Upper lobe of right lung (tissue), 1 donor: ENCODE data around the gene DIP2C. TPM values are rescaled to one million over a fixed set of nuclear protein-coding genes. Genes with fewer than 3 reads are reported as not detected.
"Not testable (repeated sequence)": the region's sequence is repeated elsewhere in the genome, so short reads cannot be mapped to it uniquely, and the experiment has no call there.

Experiments
- ATAC-seq: fragments of 200-7000 bp; cut with Tn5 transposase; one replicate; pipeline ENCODE4 v1.9.1; 2020; ENCODE audit warnings: mild to moderate bottlenecking, moderate library complexity
- DNase-seq: peaks from one replicate; pipeline ENCODE4 v3.0.0-alpha.2; 2020
- H3K27ac ChIP-seq: fragments of 200-600 bp; one replicate; pipeline ENCODE4 v1.8.0; 2022
- H3K27me3 ChIP-seq: fragments of 200-600 bp; one replicate; pipeline ENCODE4 v1.8.0; 2022; ENCODE audit warnings: mild to moderate bottlenecking
- H3K36me3 ChIP-seq: fragments of 200-600 bp; one replicate; pipeline ENCODE4 v1.8.0; 2022
- H3K4me1 ChIP-seq: fragments of 200-600 bp; one replicate; pipeline ENCODE4 v1.8.0; 2022
- H3K4me3 ChIP-seq: fragments of 200-600 bp; one replicate; pipeline ENCODE4 v1.8.0; 2022; ENCODE audit warnings: mild to moderate bottlenecking
- H3K9me3 ChIP-seq: fragments of 200-600 bp; one replicate; pipeline ENCODE4 v1.8.0; 2022
- CTCF ChIP-seq: fragments of 200-600 bp; IDR thresholded peaks from one replicate; pipeline ENCODE4 v1.8.0; 2022; ENCODE audit warnings: antibody characterized with exemption
- intact Hi-C: fragments of 100-400 bp; cut with DNase I; formaldehyde crosslinking; loops from one replicate; pipeline ENCODE4 v1.11.0; 2022
- total RNA-seq: library from RNA; stranded (reverse); fragmentation: NEBNext Ultra II Directional; extraction: Animal tissue kit (Norgen Biotek cat#: 25700); gene quantifications from one replicate; pipeline ENCODE4 v1.2.1, GENCODE V29; 2021
- donor health status: DM: no; HTN: yes; CAD: no; lungs with severe emphysema.

DIP2C gene
- total RNA-seq, 1 donor from 2014 or later = 17.3 TPM

GRCh38 chr10:514137-514671 is 175.3 kb downstream of the DIP2C start:
- intact Hi-C loops = no loop called here
- DNase-seq (peak; percentile 73), ATAC-seq (peak; percentile 47)
- Histone ChIP-seq H3K4me3 (peak overlapping the region; percentile 28), H3K4me1 (peaks cover 10% of the 10 kb centered on the region), H3K36me3 (no peaks in the 10 kb centered on the region), H3K9me3 (no peaks in the 10 kb centered on the region), H3K27ac (peak overlapping the region; percentile 45), H3K27me3 (no peaks in the 10 kb centered on the region)
- no peak for TF ChIP-seq CTCF

DNA sequence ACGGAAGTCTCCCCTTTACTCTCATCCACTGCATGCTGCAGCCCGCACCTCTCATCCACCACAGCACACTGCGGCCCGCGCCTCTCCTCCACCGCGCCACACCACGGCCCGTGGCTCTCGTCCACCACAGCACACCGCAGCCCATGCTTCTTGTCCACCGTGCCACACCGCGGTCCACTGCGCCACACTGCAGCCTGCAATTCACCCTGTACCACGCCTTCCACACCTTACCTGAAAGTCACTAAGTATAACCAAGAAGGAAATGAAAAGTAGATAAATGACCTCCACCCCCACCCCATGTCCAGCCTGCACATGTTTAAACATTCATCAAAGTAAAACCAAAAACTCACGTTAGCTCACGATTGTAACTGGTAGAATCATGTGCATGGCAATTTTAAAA is 176.1 kb downstream of the DIP2C start:
- DNase-seq (peak; percentile 69), ATAC-seq (peak; percentile 52)
- Histone ChIP-seq H3K4me3 (peak overlapping the region; percentile 28), H3K27ac (peak overlapping the region; percentile 45), H3K4me1 (peaks cover 10% of the 10 kb centered on the region), H3K36me3 (no peaks in the 10 kb centered on the region), H3K27me3 (no peaks in the 10 kb centered on the region), H3K9me3 (no peaks in the 10 kb centered on the region)
- intact Hi-C loops = no loop called here
- no peak for TF ChIP-seq CTCF

DNA sequence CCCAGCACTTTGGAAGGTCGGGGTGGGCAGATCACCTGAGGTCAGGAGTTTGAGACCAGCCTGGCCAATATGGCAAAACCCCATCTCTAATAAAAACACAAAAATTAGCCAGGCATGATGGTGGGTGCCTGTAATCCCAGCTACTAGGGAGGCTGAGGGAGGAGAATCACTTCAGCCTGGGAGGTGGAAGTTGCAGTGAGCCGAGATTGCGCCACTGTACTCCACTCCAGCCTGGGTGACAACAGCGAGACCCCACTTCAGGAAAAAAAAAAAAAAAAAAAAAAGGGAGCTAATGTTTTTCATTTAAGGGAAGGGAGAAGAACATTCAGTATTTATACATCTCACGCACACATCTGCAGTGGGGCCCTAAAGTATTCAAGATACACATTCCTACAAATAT is 176.8 kb downstream of the DIP2C start:
- intact Hi-C loops, H3K27me3 ChIP-seq, H3K9me3 ChIP-seq, H3K4me3 ChIP-seq, H3K36me3 ChIP-seq, ATAC-seq, H3K27ac ChIP-seq: not testable (repeated sequence)
- H3K4me1 ChIP-seq = peaks cover 10% of the 10 kb centered on the region
- DNase-seq = peak; percentile 71

DNA sequence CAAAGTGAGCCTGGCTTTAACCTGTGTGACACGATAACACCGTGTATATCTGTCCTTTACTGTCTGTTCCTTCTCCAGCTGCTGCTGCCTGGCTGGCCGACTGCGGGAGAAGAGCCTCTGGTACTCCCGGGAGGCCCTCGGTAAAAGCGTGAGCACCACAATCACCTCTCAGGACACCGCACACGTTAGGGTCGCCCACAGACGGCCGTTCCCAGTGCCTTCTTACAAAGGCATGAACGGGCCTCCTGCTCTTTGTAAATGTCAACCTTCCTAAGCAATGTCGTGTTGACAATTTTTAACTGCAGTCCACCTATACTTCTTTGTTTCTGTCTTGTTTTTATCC is 177.6 kb downstream of the DIP2C start:
- peak; percentile 48 for DNase-seq
- intact Hi-C loops = no loop called here
- peak overlapping the region; percentile 39 for H3K27ac ChIP-seq

DNA sequence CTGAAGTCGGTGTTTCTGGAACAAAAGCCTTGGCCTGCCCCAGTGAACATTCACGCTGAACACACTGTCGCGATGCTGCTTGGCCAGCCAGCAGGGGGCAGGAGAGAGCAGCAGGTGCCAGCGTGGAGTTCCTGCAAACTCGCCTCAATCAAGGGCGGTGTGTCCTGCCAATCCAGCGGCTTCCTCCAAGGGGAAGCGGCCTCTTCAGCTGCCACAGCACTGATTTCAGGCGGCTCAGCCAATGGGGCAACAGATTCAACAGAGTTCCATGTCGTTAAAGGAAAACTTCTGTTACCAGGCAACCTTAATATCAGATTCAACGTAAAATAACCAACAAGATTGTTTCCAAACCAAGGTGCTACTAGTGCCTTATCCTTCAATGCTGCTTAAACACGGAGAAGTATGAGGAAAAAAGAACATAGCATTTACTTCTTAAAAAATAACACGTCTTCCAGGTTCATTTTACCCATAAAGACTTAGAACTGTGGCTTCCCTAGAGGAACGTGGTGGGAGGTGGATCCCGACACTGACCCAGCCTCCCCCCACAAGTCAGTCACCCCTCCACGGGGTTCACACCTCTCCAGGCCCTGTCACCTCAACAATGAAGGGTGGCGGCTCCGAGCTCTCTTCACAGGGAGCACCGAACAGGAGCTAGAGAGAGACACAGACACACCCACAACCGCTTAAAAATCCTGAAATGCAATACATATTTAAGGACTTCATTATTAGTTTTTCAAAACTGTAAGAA is 178.2 kb downstream of the DIP2C start:
- peak; percentile 98 for TF ChIP-seq CTCF
- peak; percentile 95 for ATAC-seq
- Histone ChIP-seq H3K4me1 (peaks cover 10% of the 10 kb centered on the region), H3K4me3 (no peak overlapping the region), H3K27ac (peak overlapping the region; percentile 39), H3K36me3 (no peaks in the 10 kb centered on the region), H3K9me3 (no peaks in the 10 kb centered on the region), H3K27me3 (no peaks in the 10 kb centered on the region)
- intact Hi-C loops = no loop called here
- DNase-seq = peak; percentile 96

More for the DNA sequence above, 177.6 kb downstream of the DIP2C start:
- Histone ChIP-seq H3K36me3 (no peaks in the 10 kb centered on the region), H3K4me1 (peaks cover 10% of the 10 kb centered on the region), H3K27me3 (no peaks in the 10 kb centered on the region), H3K4me3 (no peak overlapping the region), H3K9me3 (no peaks in the 10 kb centered on the region)
- no peak for ATAC-seq
- no peak for TF ChIP-seq CTCF

DNA sequence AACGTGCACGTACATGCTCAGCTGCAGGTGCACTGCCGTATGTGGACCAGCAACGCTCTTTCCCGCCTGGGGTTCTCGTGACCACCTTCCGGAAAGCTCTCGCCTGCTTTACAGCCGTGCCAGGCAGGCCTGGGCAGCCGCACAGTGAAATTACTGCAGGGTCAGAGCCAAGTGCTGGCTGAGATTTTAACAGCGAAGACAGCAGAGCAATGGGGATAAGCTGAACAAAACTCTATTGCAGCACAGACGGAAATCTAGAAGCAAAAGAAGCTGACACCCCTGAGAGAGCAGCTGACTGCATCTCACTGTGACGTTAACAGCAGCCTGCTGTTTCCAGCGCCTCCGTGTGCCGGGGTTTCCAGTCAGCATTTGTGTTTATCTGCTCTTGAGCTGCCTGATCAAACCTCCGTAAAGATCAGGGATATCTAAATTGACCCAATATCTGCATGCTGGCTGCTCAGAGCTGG is 179.0 kb downstream of the DIP2C start:
- intact Hi-C loops = no loop called here
- TF ChIP-seq CTCF = no peak
- H3K27ac ChIP-seq = no peak overlapping the region
- DNase-seq (peak; percentile 48), ATAC-seq (no peak)
- H3K9me3 ChIP-seq = no peaks in the 10 kb centered on the region
- H3K27me3 ChIP-seq = no peaks in the 10 kb centered on the region
- no peaks in the 10 kb centered on the region for H3K36me3 ChIP-seq
- H3K4me3 ChIP-seq = no peak overlapping the region
- peaks cover 10% of the 10 kb centered on the region for H3K4me1 ChIP-seq
